HEK293T (cell line): ENCODE results near the gene ZNF609.

Source experiments
- CTCF ChIA-PET: fragments of 350-600 bp; formaldehyde crosslinking; extraction: SDS; loops from one replicate; lab custom pipeline; 2021; ENCODE audit warnings: antibody characterized with exemption, inconsistent platforms; lab: Yijun Ruan, JAX
- POLR2A ChIA-PET: fragments of 350-600 bp; formaldehyde crosslinking; extraction: SDS; loops from one replicate; lab custom pipeline; 2020; ENCODE audit warnings: antibody characterized with exemption, inconsistent platforms; lab: Yijun Ruan, JAX
- DNase-seq: peaks from one replicate; pipeline ENCODE4 v3.0.0; 2012; ENCODE audit warnings: mixed read lengths; ENCODE audit errors: extremely low spot score
- ARNT ChIP-seq: fragments of 450-650 bp; IDR thresholded peaks from 2 replicates; pipeline ENCODE4 v1.6.1; 2017; ENCODE audit warnings: mild to moderate bottlenecking
- BHLHE40 ChIP-seq: fragments of 450-650 bp; IDR thresholded peaks from 2 replicates; pipeline ENCODE4 v1.6.1; 2016; ENCODE audit warnings: mild to moderate bottlenecking, moderate library complexity, borderline replicate concordance
- CTBP1 ChIP-seq: fragments of 450-650 bp; IDR thresholded peaks from 2 replicates; pipeline ENCODE4 v1.6.1; 2016; ENCODE audit warnings: borderline replicate concordance
- ELF4 ChIP-seq: fragments of 450-650 bp; IDR thresholded peaks from 2 replicates; pipeline ENCODE4 v1.6.1; 2017; ENCODE audit warnings: antibody characterized with exemption
- FOXA1 ChIP-seq: fragments of 450-650 bp; IDR thresholded peaks from 2 replicates; pipeline ENCODE4 v1.6.1; 2016; ENCODE audit warnings: mild to moderate bottlenecking
- FOXK2 ChIP-seq: fragments of 450-650 bp; IDR thresholded peaks from 2 replicates; pipeline ENCODE4 v1.6.1; 2016; ENCODE audit warnings: mild to moderate bottlenecking
- FOXM1 ChIP-seq: fragments of 450-650 bp; IDR thresholded peaks from 2 replicates; pipeline ENCODE4 v1.6.1; 2017; ENCODE audit warnings: mild to moderate bottlenecking, borderline replicate concordance
- HDGF ChIP-seq: fragments of 450-650 bp; IDR thresholded peaks from 2 replicates; pipeline ENCODE4 v1.6.1; 2017; ENCODE audit warnings: antibody characterized with exemption, borderline replicate concordance
- L3MBTL2 ChIP-seq: fragments of 450-650 bp; conservative IDR thresholded peaks from 2 replicates; pipeline ENCODE4 v1.6.1; 2016; ENCODE audit warnings: mild to moderate bottlenecking
- LEF1 ChIP-seq: fragments of 450-650 bp; IDR thresholded peaks from 2 replicates; pipeline ENCODE4 v1.6.1; 2017; ENCODE audit warnings: mild to moderate bottlenecking, borderline replicate concordance
- NFRKB ChIP-seq: fragments of 450-650 bp; IDR thresholded peaks from 2 replicates; pipeline ENCODE4 v1.6.1; 2016; ENCODE audit warnings: mild to moderate bottlenecking, moderate library complexity
- PKNOX1 ChIP-seq: fragments of 450-650 bp; IDR thresholded peaks from 2 replicates; pipeline ENCODE4 v1.6.1; 2016
- SP1 ChIP-seq: fragments of 450-650 bp; IDR thresholded peaks from 2 replicates; pipeline ENCODE4 v1.6.1; 2017
- SUZ12 ChIP-seq: fragments of 450-650 bp; IDR thresholded peaks from 2 replicates; pipeline ENCODE4 v1.6.1; 2016; ENCODE audit warnings: mild to moderate bottlenecking
- TARDBP ChIP-seq: fragments of 450-650 bp; IDR thresholded peaks from 2 replicates; pipeline ENCODE4 v1.6.1; 2016
- ZNF384 ChIP-seq: fragments of 450-650 bp; IDR thresholded peaks from 2 replicates; pipeline ENCODE4 v1.6.1; 2016

The ZNF609 gene

DNA sequence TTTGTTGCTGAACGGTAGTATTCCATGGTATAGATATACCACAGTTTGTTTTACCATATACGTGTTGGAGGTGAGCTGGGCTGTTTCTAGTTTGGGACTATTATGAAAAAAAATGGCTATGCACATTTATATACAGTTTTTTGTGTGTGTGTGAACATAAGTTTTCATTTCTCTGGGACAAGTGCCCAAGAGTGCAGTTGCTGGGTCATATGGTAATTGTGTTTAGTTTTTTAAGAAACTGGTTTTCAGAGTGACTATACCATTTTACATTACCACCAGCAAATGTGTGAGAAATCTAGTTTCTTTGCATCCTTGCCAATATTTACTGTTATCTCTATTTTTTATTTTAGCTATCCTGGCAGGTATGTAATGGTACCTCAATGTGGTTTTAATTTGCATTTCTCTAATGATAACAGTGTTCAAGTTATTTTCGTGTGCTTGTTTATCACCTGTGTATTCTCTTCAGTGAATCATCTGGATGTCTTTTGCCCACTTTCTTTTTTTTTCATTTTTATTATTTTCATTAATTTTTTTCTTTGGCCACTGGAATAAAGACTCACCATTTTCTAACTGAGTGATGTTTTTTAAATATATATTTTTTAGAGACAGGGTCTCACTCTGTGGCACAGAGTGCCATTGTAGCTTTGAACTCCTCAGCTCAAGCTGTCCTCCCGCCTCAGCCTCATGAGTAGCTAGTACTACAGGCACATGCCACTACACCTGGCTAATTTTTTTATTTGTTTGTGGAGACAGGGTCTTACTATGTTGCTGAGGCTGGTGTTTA is 75.3 kb downstream of the ZNF609 start:
- no peak for DNase-seq
- TF ChIP-seq HDGF = no peak
- no peak for TF ChIP-seq FOXM1
- no peak for TF ChIP-seq ZNF384
- TF ChIP-seq NFRKB = no peak
- TF ChIP-seq BHLHE40 = no peak
- no peak for TF ChIP-seq CTBP1
- no peak for TF ChIP-seq ARNT
- no peak for TF ChIP-seq PKNOX1
- TF ChIP-seq TARDBP = no peak
- no peak for TF ChIP-seq FOXK2
- TF ChIP-seq SUZ12 = no peak
- no peak for TF ChIP-seq LEF1
- TF ChIP-seq SP1 = no peak
- TF ChIP-seq ELF4 = no peak
- TF ChIP-seq L3MBTL2 = no peak
- POLR2A ChIA-PET = no interaction called here
- CTCF ChIA-PET = no interaction called here

DNA sequence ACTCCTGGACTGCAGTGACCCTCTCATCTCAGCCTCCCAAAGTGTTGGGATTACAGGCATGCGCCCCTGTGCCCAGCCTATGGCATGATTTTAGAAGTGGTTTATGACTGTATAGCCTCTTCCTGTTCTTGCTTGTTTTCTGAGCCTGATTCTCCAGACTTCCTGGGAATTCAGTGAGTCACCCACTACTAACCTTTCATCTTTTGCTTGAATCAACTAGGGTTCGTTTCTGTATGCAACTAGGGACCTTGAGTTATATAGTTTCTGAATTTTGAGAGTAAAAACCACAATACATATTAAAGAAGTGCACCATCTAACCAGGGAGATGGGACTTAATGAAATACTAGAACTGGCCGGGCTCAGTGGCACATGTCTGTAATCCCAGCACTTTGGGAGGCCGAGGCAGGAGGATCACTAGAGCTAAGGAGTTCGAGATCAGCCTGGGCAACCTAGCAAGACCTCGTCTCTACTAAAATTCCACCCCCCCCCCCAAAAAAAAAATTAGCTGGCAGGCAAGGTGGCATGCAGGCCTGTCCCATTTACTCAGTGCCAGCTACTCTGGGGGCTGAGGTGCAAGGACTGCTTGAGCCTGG is 76.0 kb downstream of the ZNF609 start:
- TF ChIP-seq ZNF384 = no peak
- TF ChIP-seq FOXM1 = no peak
- TF ChIP-seq CTBP1 = no peak
- TF ChIP-seq ARNT = no peak
- TF ChIP-seq FOXK2 = no peak
- no peak for TF ChIP-seq L3MBTL2
- no peak for TF ChIP-seq TARDBP
- TF ChIP-seq PKNOX1 = no peak
- no peak for TF ChIP-seq LEF1
- TF ChIP-seq ELF4 = no peak
- TF ChIP-seq HDGF = no peak
- TF ChIP-seq NFRKB = no peak
- no peak for TF ChIP-seq BHLHE40
- no peak for DNase-seq
- ChIA-PET CTCF (interaction anchor here (0.6 kb wide), 1 partner anchor 28 kb away, joined by 3 read pairs; no protein-coding TSS in a partner anchor), POLR2A (no interaction called here)

DNA sequence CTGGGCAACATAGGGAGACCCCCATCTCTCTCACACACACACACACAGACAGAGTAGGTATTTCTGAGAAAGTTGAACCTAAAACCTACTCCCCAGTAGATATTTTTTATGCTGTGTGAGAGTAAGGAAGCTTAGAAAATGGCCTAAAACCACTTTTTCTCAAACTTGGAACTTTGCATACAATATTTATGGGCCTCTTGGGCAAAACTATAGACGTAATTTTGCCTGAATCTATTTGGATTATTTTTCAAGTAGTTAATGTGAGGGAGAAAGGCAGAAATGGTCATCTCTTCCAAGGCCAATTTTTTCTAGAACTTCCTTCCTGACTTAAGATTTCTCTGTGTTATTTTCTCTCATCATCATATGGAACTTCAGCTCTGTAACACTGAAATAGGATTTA is 81.7 kb downstream of the ZNF609 start:
- no peak for DNase-seq
- no peak for TF ChIP-seq ZNF384
- no peak for TF ChIP-seq SUZ12
- no peak for TF ChIP-seq FOXM1
- ChIA-PET POLR2A (no interaction called here), CTCF (no interaction called here)

GRCh38 chr15:64544450-64544849 is 84.1 kb downstream of the ZNF609 start:
- TF ChIP-seq FOXA1 (no peak), NFRKB (no peak), ARNT (no peak), ZNF384 (no peak), PKNOX1 (no peak), SUZ12 (no peak), BHLHE40 (no peak), CTBP1 (no peak), FOXK2 (no peak), TARDBP (no peak), LEF1 (no peak), L3MBTL2 (no peak), ELF4 (no peak), FOXM1 (no peak), SP1 (no peak), HDGF (no peak)
- no peak for DNase-seq
- CTCF ChIA-PET = no interaction called here
- POLR2A ChIA-PET = no interaction called here

DNA sequence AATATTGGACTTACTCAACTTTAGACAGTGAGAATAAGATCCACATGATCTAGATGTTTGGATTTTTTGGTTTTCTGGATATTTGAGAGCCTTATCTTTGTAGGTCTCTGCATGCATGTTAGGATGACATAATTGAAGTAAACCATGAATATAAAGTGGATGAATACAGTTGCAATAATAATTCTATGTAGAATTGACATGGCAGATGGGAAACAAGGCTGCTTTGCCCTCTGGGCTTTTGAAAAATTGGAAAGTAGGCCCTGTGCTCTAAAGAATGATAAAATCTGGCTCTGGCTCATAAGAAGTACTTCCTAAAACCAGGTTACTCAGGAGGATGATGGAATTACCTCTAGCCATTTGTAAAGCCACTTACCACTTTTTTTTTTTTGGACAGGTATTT is 86.9 kb downstream of the ZNF609 start:
- TF ChIP-seq FOXK2 (no peak), FOXA1 (no peak), SUZ12 (no peak), ELF4 (no peak), L3MBTL2 (no peak), ARNT (no peak), PKNOX1 (no peak), CTBP1 (no peak), TARDBP (no peak), LEF1 (no peak), HDGF (no peak), SP1 (no peak), ZNF384 (no peak), FOXM1 (no peak), BHLHE40 (no peak), NFRKB (no peak)

More for the DNA sequence above, 86.9 kb downstream of the ZNF609 start:
- no peak for DNase-seq
- POLR2A ChIA-PET = no interaction called here
- CTCF ChIA-PET = no interaction called here
